Thyroid gland (tissue), 4 donors: Measurements from ENCODE around the gene MVB12B. TPM values are rescaled to one million over a fixed set of nuclear protein-coding genes. Genes with fewer than 3 reads are reported as not detected.

ENCODE experiments used
- DNase-seq, 2 donors: peaks; one replicate each; pipeline ENCODE4 v3.0.0-alpha.2; 2019
- H3K27ac ChIP-seq, 3 donors: fragments of 200-600 bp; sonication (generic); 1 replicate in 2 of 3; 2 replicates in 1 of 3; pipeline ENCODE4 v1.5.1; 2016 to 2019; ENCODE audit warnings: mild to moderate bottlenecking in 1 of 3, moderate library complexity in 1 of 3
- H3K27me3 ChIP-seq: fragments of 200-600 bp; sonication (generic); one replicate; pipeline ENCODE4 v1.5.1; 2019
- H3K36me3 ChIP-seq, 2 donors: fragments of 200-600 bp; sonication (generic); one replicate each; pipeline ENCODE4 v1.5.1; 2016 to 2019
- H3K4me1 ChIP-seq, 2 donors: fragments of 200-600 bp; sonication (generic); one replicate each; pipeline ENCODE4 v1.5.1; 2017 to 2019
- H3K4me3 ChIP-seq, 3 donors: fragments of 200-600 bp; sonication (generic); replicated peaks in 1 of 3; 1 replicate in 2 of 3; 2 replicates in 1 of 3; pipeline ENCODE4 v1.5.1; 2016; ENCODE audit warnings: mild to moderate bottlenecking in 1 of 3
- H3K9me3 ChIP-seq: fragments of 200-600 bp; sonication (generic); one replicate; pipeline ENCODE4 v1.5.1; 2017
- POLR2A ChIP-seq, 2 donors: fragments of 450-650 bp; IDR thresholded peaks; one replicate each; pipeline ENCODE4 v1.6.1; 2017; ENCODE audit warnings: antibody characterized with exemption in 2 of 2, mild to moderate bottlenecking in 2 of 2, moderate library complexity in 1 of 2
- WGBS, 2 donors: methylation state at CpG; one replicate each; pipeline ENCODE4 v1.1.5; 2017; 5-methylcytosine and 5-hydroxymethylcytosine counted together
- intact Hi-C: fragments of 100-400 bp; cut with DNase I; formaldehyde crosslinking; loops from one replicate; pipeline ENCODE4 v1.15.1; 2023
- total RNA-seq, 4 donors: library from RNA; depleted of rRNA; stranded (reverse); fragments of >200 nt; gene quantifications; one replicate each; pipeline ENCODE4 v1.2.3, GENCODE V29; 2016
- TF ChIP-seq, protein P1 (sequence below), 6 experiments: fragments of 200-600 bp in 3 of 6; fragments of 450-650 bp in 3 of 6; sonication (generic) in 3 of 6; IDR thresholded peaks; one replicate each; pipeline ENCODE4 v1.5.1; 2016 to 2019; ENCODE audit warnings: antibody characterized with exemption in 6 of 6, mild to moderate bottlenecking in 2 of 6, inconsistent platforms in 1 of 6, moderate library complexity in 1 of 6

Gene MVB12B
- total RNA-seq, 4 donors from 2014 or later = 13.4 to 19.3 (median 15.5) TPM

- no peak overlapping the region for H3K27ac ChIP-seq
- no peak overlapping the region for H3K4me3 ChIP-seq
- no peaks in the 10 kb centered on the region for H3K27me3 ChIP-seq
- WGBS, 2 donors = 90 to 94% methylated on average over 18 to 19 of the region's 20 CpGs
- H3K9me3 ChIP-seq = no peaks in the 10 kb centered on the region
- no peak for DNase-seq
- TF ChIP-seq, protein P1, sequence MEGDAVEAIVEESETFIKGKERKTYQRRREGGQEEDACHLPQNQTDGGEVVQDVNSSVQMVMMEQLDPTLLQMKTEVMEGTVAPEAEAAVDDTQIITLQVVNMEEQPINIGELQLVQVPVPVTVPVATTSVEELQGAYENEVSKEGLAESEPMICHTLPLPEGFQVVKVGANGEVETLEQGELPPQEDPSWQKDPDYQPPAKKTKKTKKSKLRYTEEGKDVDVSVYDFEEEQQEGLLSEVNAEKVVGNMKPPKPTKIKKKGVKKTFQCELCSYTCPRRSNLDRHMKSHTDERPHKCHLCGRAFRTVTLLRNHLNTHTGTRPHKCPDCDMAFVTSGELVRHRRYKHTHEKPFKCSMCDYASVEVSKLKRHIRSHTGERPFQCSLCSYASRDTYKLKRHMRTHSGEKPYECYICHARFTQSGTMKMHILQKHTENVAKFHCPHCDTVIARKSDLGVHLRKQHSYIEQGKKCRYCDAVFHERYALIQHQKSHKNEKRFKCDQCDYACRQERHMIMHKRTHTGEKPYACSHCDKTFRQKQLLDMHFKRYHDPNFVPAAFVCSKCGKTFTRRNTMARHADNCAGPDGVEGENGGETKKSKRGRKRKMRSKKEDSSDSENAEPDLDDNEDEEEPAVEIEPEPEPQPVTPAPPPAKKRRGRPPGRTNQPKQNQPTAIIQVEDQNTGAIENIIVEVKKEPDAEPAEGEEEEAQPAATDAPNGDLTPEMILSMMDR (IDR thresholded peaks at IDR 0.05) = no peak
- no peak for TF ChIP-seq POLR2A (IDR thresholded peaks at IDR 0.05)
- intact Hi-C loops = loop anchor here (5.0 to 10.0 kb wide), 2 partner anchors 87 to 185 kb away; no protein-coding TSS in a partner anchor
- no peaks in the 10 kb centered on the region for H3K36me3 ChIP-seq
- no peaks in the 10 kb centered on the region for H3K4me1 ChIP-seq
These were observed 163.1 kb downstream of the MVB12B start for GRCh38 chr9:126489581-126490213.

GRCh38 chr9:126490214-126490631 is 163.6 kb downstream of the MVB12B start:
- intact Hi-C loops = loop anchor here (5.0 kb wide), 1 partner anchor 88 kb away; no protein-coding TSS in a partner anchor
- no peak overlapping the region for H3K4me3 ChIP-seq
- TF ChIP-seq, protein P1 (IDR thresholded peaks at IDR 0.05) = no peak
- no peak for TF ChIP-seq POLR2A (IDR thresholded peaks at IDR 0.05)
- no peaks in the 10 kb centered on the region for H3K9me3 ChIP-seq
- H3K27me3 ChIP-seq = no peaks in the 10 kb centered on the region
- no peaks in the 10 kb centered on the region for H3K4me1 ChIP-seq
- H3K27ac ChIP-seq = no peak overlapping the region
- no peaks in the 10 kb centered on the region for H3K36me3 ChIP-seq
- 76 to 78% methylated on average over 19 of the region's 19 CpGs for WGBS, 2 donors
- no peak for DNase-seq

DNA sequence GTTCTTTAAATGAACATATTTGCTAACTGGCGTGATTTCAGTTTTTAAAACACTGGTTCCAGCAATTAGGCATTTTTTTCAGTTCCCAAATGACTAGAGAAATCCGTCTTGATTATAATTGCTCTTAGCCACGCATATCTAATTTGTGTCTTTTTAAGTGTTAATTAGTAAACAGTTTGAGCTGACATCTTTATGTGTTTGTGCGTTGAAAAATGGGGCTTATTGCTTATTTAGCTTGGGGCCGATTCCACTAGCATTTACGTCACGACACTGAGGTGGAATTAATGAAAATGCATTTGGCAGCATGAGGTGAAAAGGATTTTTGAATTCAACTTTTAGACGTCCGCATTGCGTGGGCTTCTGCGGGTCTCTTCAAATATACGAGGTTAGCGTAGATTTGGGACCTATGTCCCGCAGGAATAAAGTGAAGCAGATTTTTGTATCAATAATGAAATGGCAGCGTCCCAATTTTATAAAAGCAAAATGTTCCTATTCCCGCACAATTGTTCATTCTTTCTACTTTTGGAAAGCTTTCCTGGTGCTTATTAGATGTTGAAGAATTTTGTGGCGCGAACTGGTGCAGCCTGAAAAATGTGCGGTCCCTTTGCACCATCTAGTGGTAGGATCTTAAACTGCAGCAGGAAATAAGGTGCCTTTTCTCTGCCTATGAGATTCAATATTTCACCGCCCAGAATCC is 164.4 kb downstream of the MVB12B start:
- peak; percentile 39 to 53 for DNase-seq
- intact Hi-C loops = loop anchor here (5.0 kb wide), 1 partner anchor 89 kb away; no protein-coding TSS in a partner anchor
- H3K27ac ChIP-seq = no peak overlapping the region
- TF ChIP-seq POLR2A (IDR thresholded peaks at IDR 0.05) = no peak
- TF ChIP-seq, protein P1 (IDR thresholded peaks at IDR 0.05) = peak; percentile 72 to 97 (median 90)
- H3K36me3 ChIP-seq = no peaks in the 10 kb centered on the region
- H3K4me1 ChIP-seq = no peaks in the 10 kb centered on the region
- 58 to 59% methylated on average over 20 of the region's 20 CpGs for WGBS, 2 donors
- no peak overlapping the region for H3K4me3 ChIP-seq
- no peaks in the 10 kb centered on the region for H3K27me3 ChIP-seq
- no peaks in the 10 kb centered on the region for H3K9me3 ChIP-seq

DNA sequence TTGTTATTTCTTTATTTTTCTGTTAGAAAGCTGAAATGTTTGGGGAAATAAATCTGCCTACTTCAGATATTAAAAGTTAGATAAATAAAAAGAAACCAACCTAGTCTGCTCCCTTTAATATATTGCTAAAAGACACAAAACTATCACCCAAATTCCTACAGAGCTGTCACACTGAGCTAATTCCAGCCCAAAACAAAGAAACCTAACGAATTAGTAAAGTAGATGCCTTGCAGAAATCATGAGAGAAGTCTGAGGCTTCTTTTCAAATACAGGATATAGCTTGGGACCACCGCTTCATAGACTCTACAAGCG is 164.9 kb downstream of the MVB12B start:
- Histone ChIP-seq H3K4me3 (no peak overlapping the region), H3K27ac (no peak overlapping the region), H3K4me1 (no peaks in the 10 kb centered on the region), H3K27me3 (no peaks in the 10 kb centered on the region), H3K9me3 (no peaks in the 10 kb centered on the region), H3K36me3 (no peaks in the 10 kb centered on the region)
- 70 to 73% methylated on average over 3 of the region's 3 CpGs for WGBS, 2 donors
- TF ChIP-seq POLR2A (IDR thresholded peaks at IDR 0.05) = no peak
- TF ChIP-seq, protein P1 (IDR thresholded peaks at IDR 0.05) = no peak
- DNase-seq = no peak
- intact Hi-C loops = loop anchor here (5.0 kb wide), 1 partner anchor 89 kb away; no protein-coding TSS in a partner anchor

DNA sequence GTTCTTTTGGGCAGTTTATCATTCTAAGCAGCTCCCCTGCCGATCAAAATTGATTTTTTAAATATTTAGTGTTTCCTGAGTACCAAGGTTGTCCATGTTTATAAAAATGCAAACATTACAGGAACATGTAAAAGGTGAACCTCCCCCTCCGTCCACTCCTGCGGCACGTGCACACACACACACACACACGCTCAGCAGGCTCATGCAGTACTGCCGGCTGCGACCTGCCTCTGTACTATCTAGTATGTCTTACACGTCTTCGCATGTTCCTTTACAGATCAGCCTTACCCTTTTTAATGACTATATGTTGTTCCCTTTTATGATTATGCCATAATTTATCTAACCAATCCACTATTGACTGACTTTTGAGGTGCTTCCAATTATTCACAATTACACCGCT is 165.3 kb downstream of the MVB12B start:
- H3K27me3 ChIP-seq = no peaks in the 10 kb centered on the region
- no peak overlapping the region for H3K4me3 ChIP-seq
- no peaks in the 10 kb centered on the region for H3K36me3 ChIP-seq
- DNase-seq = no peak
- H3K9me3 ChIP-seq = no peaks in the 10 kb centered on the region
- H3K27ac ChIP-seq = no peak overlapping the region
- 86 to 92% methylated on average over 10 of the region's 10 CpGs for WGBS, 2 donors
- intact Hi-C loops = loop anchor here (5.0 kb wide), 1 partner anchor 90 kb away; no protein-coding TSS in a partner anchor
- H3K4me1 ChIP-seq = no peaks in the 10 kb centered on the region
- TF ChIP-seq POLR2A (IDR thresholded peaks at IDR 0.05) = no peak
- TF ChIP-seq, protein P1 (IDR thresholded peaks at IDR 0.05) = no peak
